T-helper 1 cell treated with Interleukin-12 subunit alpha and Interleukin-12 subunit beta and Interleukin-4 antibody, amounts not matched to agents 30 μg/mL and 1 μg/mL, for 36 hours (primary cell): ENCODE measurements around the gene ADM2.

ENCODE experiments used
- H3K27ac Mint-ChIP-seq: one replicate; pipeline ENCODE4 v1.8.0; 2021; ENCODE audit warnings: mild to moderate bottlenecking, mixed read lengths
- H3K27me3 Mint-ChIP-seq: one replicate; pipeline ENCODE4 v1.8.0; 2021; ENCODE audit warnings: low read depth, mixed read lengths
- H3K36me3 Mint-ChIP-seq: one replicate; pipeline ENCODE4 v1.8.0; 2021; ENCODE audit warnings: low read depth, mixed read lengths
- H3K4me1 Mint-ChIP-seq: one replicate; pipeline ENCODE4 v1.8.0; 2021; ENCODE audit warnings: low read depth, mixed read lengths
- H3K4me3 Mint-ChIP-seq: one replicate; pipeline ENCODE4 v1.8.0; 2021; ENCODE audit warnings: mild to moderate bottlenecking, moderate library complexity, mixed read lengths
- H3K9me3 Mint-ChIP-seq: one replicate; pipeline ENCODE4 v1.8.0; 2021; ENCODE audit warnings: mixed read lengths

The ADM2 gene

GRCh38 chr22:50526108-50526833 lies 44.9 kb downstream of the ADM2 start:
- no peaks in the 10 kb centered on the region for H3K9me3 Mint-ChIP-seq
- peak overlapping the region; percentile 82 for H3K4me3 Mint-ChIP-seq
- peak overlapping the region; percentile 92 for H3K27ac Mint-ChIP-seq
- peaks cover 29% of the 10 kb centered on the region for H3K4me1 Mint-ChIP-seq
- no peaks in the 10 kb centered on the region for H3K27me3 Mint-ChIP-seq
- peaks cover 20% of the 10 kb centered on the region for H3K36me3 Mint-ChIP-seq

GRCh38 chr22:50526834-50527801 lies 45.8 kb downstream of the ADM2 start:
- Mint-ChIP-seq H3K9me3 (no peaks in the 10 kb centered on the region), H3K27ac (peak overlapping the region; percentile 92), H3K4me1 (peaks cover 29% of the 10 kb centered on the region)

GRCh38 chr22:50527921-50528681 lies 46.8 kb downstream of the ADM2 start:
- Mint-ChIP-seq H3K4me3 (peak overlapping the region; percentile 82), H3K27me3 (no peaks in the 10 kb centered on the region), H3K27ac (peak overlapping the region; percentile 92), H3K36me3 (peaks cover 24% of the 10 kb centered on the region), H3K9me3 (no peaks in the 10 kb centered on the region), H3K4me1 (peaks cover 35% of the 10 kb centered on the region)

More at GRCh38 chr22:50526834-50527801, 45.8 kb downstream of the ADM2 start:
- H3K27me3 Mint-ChIP-seq = no peaks in the 10 kb centered on the region
- H3K36me3 Mint-ChIP-seq = peaks cover 20% of the 10 kb centered on the region
- peak overlapping the region; percentile 82 for H3K4me3 Mint-ChIP-seq

- Mint-ChIP-seq H3K9me3 (no peaks in the 10 kb centered on the region), H3K27ac (peak overlapping the region; percentile 92), H3K4me3 (peak overlapping the region; percentile 82), H3K4me1 (peaks cover 41% of the 10 kb centered on the region), H3K36me3 (peaks cover 21% of the 10 kb centered on the region), H3K27me3 (no peaks in the 10 kb centered on the region)
Measured at GRCh38 chr22:50528682-50529415, 47.5 kb downstream of the ADM2 start.

- peak overlapping the region; percentile 55 for H3K27ac Mint-ChIP-seq
- peaks cover 19% of the 10 kb centered on the region for H3K36me3 Mint-ChIP-seq
- peaks cover 45% of the 10 kb centered on the region for H3K4me1 Mint-ChIP-seq
- peak overlapping the region; percentile 82 for H3K4me3 Mint-ChIP-seq
- no peaks in the 10 kb centered on the region for H3K9me3 Mint-ChIP-seq
- H3K27me3 Mint-ChIP-seq = no peaks in the 10 kb centered on the region
Measured at GRCh38 chr22:50529416-50529896, 48.1 kb downstream of the ADM2 start.

GRCh38 chr22:50529897-50530579 lies 48.7 kb downstream of the ADM2 start, which contains the start of gene TYMP:
Gene TYMP, minus strand, starts transcription at chr22:50530012. Its CDS starts 303 bp downstream, at chr22:50529709.
- H3K27me3 Mint-ChIP-seq = no peaks in the 10 kb centered on the region
- peak within 1 kb of the TSS; percentile 95 for H3K4me3 Mint-ChIP-seq
- H3K4me1 Mint-ChIP-seq = peaks cover 43% of the 10 kb centered on the region
- H3K27ac Mint-ChIP-seq = peak within 1 kb of the TSS; percentile 99
- H3K9me3 Mint-ChIP-seq = no peaks in the 10 kb centered on the region
- H3K36me3 Mint-ChIP-seq = peaks cover 15% of the 10 kb centered on the region

- peaks cover 15% of the 10 kb centered on the region for H3K36me3 Mint-ChIP-seq
- peak overlapping the region; percentile 99 for H3K27ac Mint-ChIP-seq
- H3K9me3 Mint-ChIP-seq = no peaks in the 10 kb centered on the region
- H3K4me3 Mint-ChIP-seq = peak overlapping the region; percentile 95
- no peaks in the 10 kb centered on the region for H3K27me3 Mint-ChIP-seq
- peaks cover 43% of the 10 kb centered on the region for H3K4me1 Mint-ChIP-seq
Measured at GRCh38 chr22:50530580-50530876, 49.2 kb downstream of the ADM2 start.

- H3K4me3 Mint-ChIP-seq = peak overlapping the region; percentile 95
- peak overlapping the region; percentile 99 for H3K27ac Mint-ChIP-seq
- H3K36me3 Mint-ChIP-seq = peaks cover 15% of the 10 kb centered on the region
- H3K4me1 Mint-ChIP-seq = peaks cover 43% of the 10 kb centered on the region
- no peaks in the 10 kb centered on the region for H3K9me3 Mint-ChIP-seq
- no peaks in the 10 kb centered on the region for H3K27me3 Mint-ChIP-seq
Measured at GRCh38 chr22:50530877-50531545, 49.7 kb downstream of the ADM2 start.

- Mint-ChIP-seq H3K9me3 (no peaks in the 10 kb centered on the region), H3K27ac (peak overlapping the region; percentile 99), H3K4me3 (peak overlapping the region; percentile 95), H3K27me3 (no peaks in the 10 kb centered on the region), H3K36me3 (peaks cover 15% of the 10 kb centered on the region), H3K4me1 (peaks cover 43% of the 10 kb centered on the region)
Measured at GRCh38 chr22:50531546-50531961, 50.2 kb downstream of the ADM2 start.

GRCh38 chr22:50531962-50532674 lies 50.8 kb downstream of the ADM2 start:
- Mint-ChIP-seq H3K36me3 (peaks cover 16% of the 10 kb centered on the region), H3K27me3 (no peaks in the 10 kb centered on the region), H3K4me1 (peaks cover 40% of the 10 kb centered on the region), H3K4me3 (peak overlapping the region; percentile 95), H3K27ac (peak overlapping the region; percentile 99), H3K9me3 (no peaks in the 10 kb centered on the region)

- Mint-ChIP-seq H3K4me3 (peak overlapping the region; percentile 82), H3K4me1 (peaks cover 37% of the 10 kb centered on the region), H3K27me3 (no peaks in the 10 kb centered on the region), H3K36me3 (peaks cover 15% of the 10 kb centered on the region), H3K27ac (peak overlapping the region; percentile 91), H3K9me3 (no peaks in the 10 kb centered on the region)
Measured at GRCh38 chr22:50532824-50533796, 51.8 kb downstream of the ADM2 start.
